Activated T-helper 2 cell treated with anti-CD3 and anti-CD28 coated beads, Interferon-gamma antibody, Interleukin-2, Interleukin-4, amounts not matched to agents 10 μg/mL and 5 μg/mL and 100 μg/mL, durations not matched to agents 14 hours and 24 hours and 36 hours (primary cell): ENCODE results near the gene ASCL3. TPM values are rescaled to one million over a fixed set of nuclear protein-coding genes. Genes with fewer than 3 reads are reported as not detected.
"Not testable (repeated sequence)": the region's sequence is repeated elsewhere in the genome, so short reads cannot be mapped to it uniquely, and the experiment has no call there.

Experiments
- DNase-seq: peaks from one replicate; pipeline ENCODE4 v3.0.0; 2021; ENCODE audit warnings: low spot score
- H3K27ac Mint-ChIP-seq: one replicate; pipeline ENCODE4 v1.8.0; 2021; ENCODE audit warnings: mixed read lengths
- H3K27me3 Mint-ChIP-seq: one replicate; pipeline ENCODE4 v1.8.0; 2021; ENCODE audit warnings: low read depth, mixed read lengths
- H3K36me3 Mint-ChIP-seq: one replicate; pipeline ENCODE4 v1.8.0; 2021; ENCODE audit warnings: low read depth, mixed read lengths
- H3K4me1 Mint-ChIP-seq: one replicate; pipeline ENCODE4 v1.8.0; 2021; ENCODE audit warnings: low read depth, mixed read lengths
- H3K4me3 Mint-ChIP-seq: one replicate; pipeline ENCODE4 v1.8.0; 2021; ENCODE audit warnings: low read depth, mild to moderate bottlenecking, moderate library complexity, mixed read lengths
- H3K9me3 Mint-ChIP-seq: one replicate; pipeline ENCODE4 v1.8.0; 2021; ENCODE audit warnings: mixed read lengths
- intact Hi-C: fragments of 100-400 bp; cut with micrococcal nuclease; formaldehyde crosslinking; loops from one replicate; pipeline ENCODE4 v1.15.1; 2023
- total RNA-seq: library from RNA; stranded (reverse); gene quantifications from 2 replicates; pipeline ENCODE4 v1.2.3, GENCODE V29; 2022

ASCL3 gene
- total RNA-seq, 1 donor from 2014 or later, result not detected

DNA sequence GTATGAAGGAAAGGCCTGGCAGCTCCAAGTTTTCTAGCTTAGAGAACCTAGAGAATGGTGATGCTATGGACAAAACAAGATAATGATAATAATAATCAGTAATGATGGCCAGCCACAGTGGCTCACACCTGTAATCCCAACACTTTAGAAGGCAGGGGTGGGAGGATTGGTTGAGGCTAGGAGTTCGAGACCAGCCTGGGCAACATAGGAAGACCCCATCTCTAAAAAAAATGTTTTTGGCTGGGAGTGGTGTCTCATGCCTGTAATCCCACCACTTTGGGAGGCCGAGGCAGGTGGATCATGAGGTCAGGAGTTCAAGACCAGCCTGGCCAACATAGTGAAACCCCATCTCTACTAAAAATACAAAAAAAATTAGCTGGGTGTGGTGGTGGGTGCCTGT is 7.0 kb downstream of the ASCL3 start:
- H3K4me3 Mint-ChIP-seq, H3K36me3 Mint-ChIP-seq, intact Hi-C loops, H3K27me3 Mint-ChIP-seq, H3K9me3 Mint-ChIP-seq, DNase-seq, H3K27ac Mint-ChIP-seq, H3K4me1 Mint-ChIP-seq: not testable (repeated sequence)

DNA sequence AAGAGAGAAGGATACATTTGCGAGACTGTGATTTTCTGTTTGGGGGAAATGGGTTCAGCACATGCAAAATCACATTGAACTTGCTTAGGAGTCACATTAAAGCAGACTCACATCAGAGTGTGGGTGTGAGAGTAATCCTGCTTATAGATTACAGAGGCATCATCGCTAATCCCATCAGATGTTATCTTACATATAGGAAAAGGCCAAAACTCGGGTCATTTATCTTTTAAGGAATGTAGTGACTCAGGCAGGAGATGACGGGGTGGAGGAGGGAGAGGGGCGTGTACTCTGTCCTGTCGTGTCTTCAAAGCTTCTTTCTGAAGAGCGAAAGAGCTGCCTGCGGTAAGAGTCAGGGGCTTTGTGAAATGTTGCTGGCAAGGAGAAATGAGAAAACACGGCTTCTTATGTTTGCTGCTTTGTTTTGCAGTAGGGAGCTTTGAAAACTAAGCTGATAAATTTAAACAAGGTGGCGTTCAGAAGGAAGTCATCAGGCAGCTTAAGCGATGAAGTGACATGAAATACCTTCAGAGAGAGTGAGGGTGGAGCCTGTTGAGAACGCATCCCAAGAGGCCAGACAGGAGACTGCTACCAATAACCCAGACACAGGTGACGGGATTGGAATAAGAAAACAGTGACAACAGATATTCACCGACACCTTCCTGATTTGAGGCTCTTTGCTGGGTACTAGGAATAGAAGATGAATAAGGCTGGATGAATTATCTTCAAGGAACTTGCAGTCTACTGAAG is 7.9 kb downstream of the ASCL3 start:
- intact Hi-C loops, result no loop called here
- peaks cover 2% of the 10 kb centered on the region for H3K27me3 Mint-ChIP-seq
- H3K27ac Mint-ChIP-seq, result no peak overlapping the region

DNA sequence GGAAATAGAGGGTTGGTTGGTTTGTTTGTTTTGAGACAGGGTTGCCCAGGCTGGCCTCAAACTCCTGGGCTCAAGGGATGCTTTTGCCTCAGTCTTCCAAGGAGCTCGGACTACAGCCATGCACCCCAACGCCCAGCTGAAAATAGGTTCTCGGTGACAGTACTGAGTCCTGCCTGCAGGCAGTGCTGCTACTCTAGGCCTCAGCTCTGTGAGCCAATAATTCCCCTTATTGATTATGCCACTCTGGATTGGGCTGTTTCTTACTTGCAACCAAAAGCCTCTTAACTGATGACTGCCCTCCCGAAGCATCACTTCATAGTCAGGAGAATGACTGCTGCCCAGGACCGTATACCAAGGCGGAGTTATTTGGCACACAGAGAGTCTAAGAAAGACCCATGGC is 8.9 kb downstream of the ASCL3 start:
- H3K9me3 Mint-ChIP-seq, result no peaks in the 10 kb centered on the region
- peaks cover 2% of the 10 kb centered on the region for H3K4me1 Mint-ChIP-seq
- intact Hi-C loops, result no loop called here
- DNase-seq, result no peak
- no peak overlapping the region for H3K27ac Mint-ChIP-seq
- no peak overlapping the region for H3K4me3 Mint-ChIP-seq
- no peaks in the 10 kb centered on the region for H3K27me3 Mint-ChIP-seq
- no peaks in the 10 kb centered on the region for H3K36me3 Mint-ChIP-seq

More for the DNA sequence above, 7.9 kb downstream of the ASCL3 start:
- Mint-ChIP-seq H3K9me3 (no peaks in the 10 kb centered on the region), H3K36me3 (no peaks in the 10 kb centered on the region), H3K4me3 (no peak overlapping the region), H3K4me1 (peaks cover 2% of the 10 kb centered on the region)
- DNase-seq, result no peak

DNA sequence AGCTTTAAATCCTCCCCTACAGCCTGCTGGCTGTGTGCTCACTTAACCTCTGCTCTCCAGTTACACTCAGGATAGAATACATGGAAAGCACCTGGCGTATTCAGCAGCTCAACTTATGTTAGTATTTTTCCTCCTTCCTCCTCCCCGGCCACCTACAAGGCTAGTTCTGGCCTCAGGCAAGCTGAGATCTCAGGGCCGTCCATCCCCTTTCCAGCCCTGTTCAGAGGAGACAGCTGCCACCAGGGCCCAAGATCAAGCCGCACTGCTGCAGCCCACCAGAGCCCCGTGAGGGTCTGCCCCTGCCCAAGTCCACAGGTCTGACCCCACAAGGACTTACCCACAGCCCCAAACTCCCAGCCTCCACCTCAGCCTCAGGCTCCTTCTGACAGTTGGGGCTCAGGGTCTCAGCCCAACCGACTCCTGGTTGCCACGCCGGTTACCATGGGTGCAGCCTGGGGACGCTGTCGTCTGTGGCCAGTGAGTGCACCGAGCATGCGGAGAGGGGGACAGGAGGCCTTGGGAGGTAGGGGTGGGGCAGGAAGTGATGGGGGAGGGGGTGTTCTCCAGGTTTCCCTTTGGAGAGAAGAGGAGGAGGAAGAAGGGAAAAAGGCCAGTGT is 10.1 kb downstream of the ASCL3 start, which contains the start of gene C11orf16:
Gene C11orf16, minus strand, starts transcription at position 384 of the 617 bp plus-strand sequence. CDS start 639 bp downstream, outside the sequence.
- intact Hi-C loops, result no loop called here
- DNase-seq, result no peak
- H3K27me3 Mint-ChIP-seq, result no peaks in the 10 kb centered on the region
- H3K9me3 Mint-ChIP-seq, result no peaks in the 10 kb centered on the region
- H3K36me3 Mint-ChIP-seq, result no peaks in the 10 kb centered on the region
- no peak within 1 kb of the TSS for H3K4me3 Mint-ChIP-seq
- H3K4me1 Mint-ChIP-seq, result peaks cover 2% of the 10 kb centered on the region
- no peak within 1 kb of the TSS for H3K27ac Mint-ChIP-seq

DNA sequence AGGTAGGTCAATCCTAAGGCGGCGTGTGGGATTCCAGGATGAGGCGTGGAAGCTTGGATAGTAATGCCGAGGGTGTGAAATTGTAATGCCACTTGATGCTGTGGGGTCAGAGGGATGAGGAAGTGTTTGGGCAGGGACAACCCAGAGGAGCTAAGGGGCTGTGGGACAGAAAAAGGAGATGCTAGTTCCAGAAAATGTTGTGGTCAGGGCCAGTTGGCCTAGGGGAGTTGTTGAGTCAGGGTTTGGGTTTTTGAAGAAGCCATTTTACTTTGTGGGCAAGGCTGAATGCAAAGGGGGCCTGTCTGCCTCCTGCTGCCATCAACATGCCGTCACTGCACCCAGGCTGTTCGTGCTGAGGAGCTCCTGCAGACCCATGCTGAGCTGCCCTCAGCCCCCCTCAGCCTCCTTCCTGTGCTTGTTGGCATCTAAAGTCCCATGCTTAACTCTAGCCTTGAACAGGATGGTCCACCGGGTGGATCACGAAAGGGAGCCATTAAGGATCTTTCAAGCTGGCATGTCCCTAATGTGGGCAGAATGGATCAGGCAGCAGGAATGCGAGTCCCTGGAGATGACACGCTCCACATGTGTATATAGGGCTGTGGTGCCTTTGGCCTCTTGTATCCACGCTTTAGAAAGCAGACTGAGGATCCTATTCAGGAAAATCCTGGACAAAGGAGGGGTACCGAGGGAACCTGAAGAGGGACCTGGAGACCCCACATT is 12.2 kb downstream of the ASCL3 start:
- Mint-ChIP-seq H3K36me3 (no peaks in the 10 kb centered on the region), H3K27me3 (no peaks in the 10 kb centered on the region), H3K4me1 (no peaks in the 10 kb centered on the region), H3K27ac (no peak overlapping the region), H3K4me3 (no peak overlapping the region), H3K9me3 (no peaks in the 10 kb centered on the region)
- intact Hi-C loops, result no loop called here
- DNase-seq, result no peak

DNA sequence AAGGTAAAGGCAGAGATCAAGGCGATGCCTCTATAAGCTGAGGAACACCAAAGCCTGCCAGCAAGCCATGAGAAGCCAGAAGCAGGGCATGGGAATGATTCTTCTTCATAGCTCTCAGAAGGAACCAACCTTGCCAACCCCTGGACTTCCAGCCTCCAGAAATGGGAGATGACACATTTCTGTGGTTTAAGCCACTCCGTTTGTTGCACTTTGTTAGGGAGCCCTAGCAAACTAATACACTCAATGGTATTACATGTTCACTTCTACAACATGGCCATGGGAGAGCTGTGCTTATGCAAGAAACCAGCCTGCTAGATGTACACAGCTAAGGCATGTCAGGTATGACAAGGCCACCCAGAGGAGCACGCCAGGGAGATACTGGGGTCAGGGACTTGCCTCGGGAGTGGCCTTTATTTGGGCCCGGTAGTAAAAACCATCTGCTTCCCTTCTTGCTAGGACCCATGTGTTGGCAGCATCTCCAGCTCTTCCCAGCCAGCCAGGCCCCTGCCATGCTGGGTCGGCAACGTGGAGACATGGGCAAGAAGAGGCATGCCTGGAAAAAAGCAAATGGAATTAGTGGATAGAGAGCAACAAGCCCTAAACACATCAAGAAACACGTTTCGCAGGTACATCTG is 13.7 kb downstream of the ASCL3 start:
- Mint-ChIP-seq H3K27ac (no peak overlapping the region), H3K36me3 (no peaks in the 10 kb centered on the region), H3K9me3 (no peaks in the 10 kb centered on the region), H3K4me1 (no peaks in the 10 kb centered on the region), H3K27me3 (no peaks in the 10 kb centered on the region), H3K4me3 (no peak overlapping the region)
- intact Hi-C loops, result no loop called here
- no peak for DNase-seq

DNA sequence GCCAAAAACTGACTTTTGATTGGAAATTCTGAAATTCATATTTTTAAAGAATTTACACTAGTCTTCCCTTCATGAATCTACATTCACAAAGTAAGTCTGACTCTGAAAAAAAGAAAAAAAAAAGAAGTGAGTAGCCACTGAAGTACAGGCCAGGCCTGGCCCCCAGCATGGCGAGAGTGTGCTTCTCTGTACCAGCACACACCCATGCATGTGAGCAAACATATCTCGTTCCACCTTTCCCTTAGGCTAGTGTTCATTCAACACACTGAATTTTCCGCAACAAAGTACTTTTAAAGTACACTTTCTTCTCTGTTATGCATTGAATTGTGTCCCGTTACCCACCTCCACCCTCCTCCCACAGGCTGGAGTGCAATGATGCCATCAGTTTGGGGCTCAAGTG is 14.6 kb downstream of the ASCL3 start:
- Mint-ChIP-seq H3K36me3 (no peaks in the 10 kb centered on the region), H3K9me3 (no peaks in the 10 kb centered on the region), H3K4me1 (no peaks in the 10 kb centered on the region), H3K4me3 (no peak overlapping the region), H3K27me3 (no peaks in the 10 kb centered on the region), H3K27ac (no peak overlapping the region)
- intact Hi-C loops, result no loop called here
- DNase-seq, result no peak

DNA sequence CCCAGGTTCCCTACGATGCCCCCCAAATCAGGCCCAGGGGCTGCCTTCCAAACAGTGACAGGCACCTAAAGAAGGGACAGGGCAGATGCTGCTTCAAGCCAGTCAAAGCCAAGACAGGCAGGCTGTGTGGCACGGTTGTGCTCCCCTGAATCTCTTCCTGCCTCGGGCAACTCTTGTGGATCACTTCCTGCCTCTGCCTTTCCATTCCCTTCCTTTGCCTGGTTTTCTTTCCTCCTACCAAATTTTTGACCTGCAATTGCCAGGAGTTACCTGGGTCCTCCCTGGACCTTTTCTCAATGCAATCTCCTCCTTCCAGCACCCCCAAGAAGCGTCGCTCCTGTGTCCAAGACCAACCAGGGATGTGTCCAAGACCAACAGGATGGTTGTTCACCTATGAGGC is 15.6 kb downstream of the ASCL3 start:
- intact Hi-C loops, result no loop called here
- H3K4me1 Mint-ChIP-seq, result no peaks in the 10 kb centered on the region
- no peak overlapping the region for H3K4me3 Mint-ChIP-seq
- H3K27me3 Mint-ChIP-seq, result no peaks in the 10 kb centered on the region
- no peak overlapping the region for H3K27ac Mint-ChIP-seq
- no peak for DNase-seq
- no peaks in the 10 kb centered on the region for H3K9me3 Mint-ChIP-seq
- H3K36me3 Mint-ChIP-seq, result no peaks in the 10 kb centered on the region

DNA sequence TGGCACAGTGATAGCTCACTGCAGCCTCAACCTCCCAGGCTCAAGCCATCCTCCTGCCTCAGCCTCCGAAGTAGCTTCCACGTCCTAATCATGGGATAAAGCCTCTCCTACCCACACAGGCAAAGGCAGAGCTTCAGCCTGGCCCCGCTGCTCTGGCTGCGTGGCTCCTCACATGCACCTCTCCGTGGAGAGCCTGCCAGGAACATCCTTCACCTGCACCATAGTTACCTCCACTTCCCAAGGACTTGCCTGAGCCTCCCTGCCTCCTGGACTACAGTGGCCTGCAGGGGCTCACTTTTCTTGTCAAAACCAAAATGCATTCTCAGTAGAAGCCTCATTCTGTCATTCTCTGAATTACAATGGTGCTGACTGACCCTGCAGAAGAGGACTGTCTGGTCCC is 16.6 kb downstream of the ASCL3 start:
- no peaks in the 10 kb centered on the region for H3K9me3 Mint-ChIP-seq
- DNase-seq, result no peak
- no peaks in the 10 kb centered on the region for H3K4me1 Mint-ChIP-seq
- no peak overlapping the region for H3K4me3 Mint-ChIP-seq
- no peaks in the 10 kb centered on the region for H3K36me3 Mint-ChIP-seq
- H3K27ac Mint-ChIP-seq, result no peak overlapping the region
- no peaks in the 10 kb centered on the region for H3K27me3 Mint-ChIP-seq
- intact Hi-C loops, result no loop called here

DNA sequence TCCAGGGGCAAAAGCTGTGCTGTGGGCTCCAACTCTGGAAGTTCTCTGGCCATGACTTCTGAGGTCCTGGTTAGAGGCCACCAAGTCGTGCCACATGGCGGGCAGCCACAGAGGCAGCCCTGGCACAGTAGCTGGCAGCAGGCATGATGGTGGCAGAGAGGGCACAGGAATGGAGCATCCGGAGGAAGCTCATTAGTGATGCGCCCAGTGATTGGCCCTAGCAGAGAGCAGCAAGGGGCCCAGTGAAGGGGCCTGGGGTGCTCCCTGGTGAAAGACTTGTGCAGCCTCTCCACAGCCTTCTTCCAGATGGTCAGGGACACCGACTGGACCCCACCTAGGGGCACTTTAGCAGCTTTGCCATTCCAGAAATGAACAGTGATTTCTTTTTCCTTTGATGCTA is 17.1 kb downstream of the ASCL3 start:
- Mint-ChIP-seq H3K4me1 (no peaks in the 10 kb centered on the region), H3K9me3 (no peaks in the 10 kb centered on the region), H3K4me3 (no peak overlapping the region), H3K27ac (no peak overlapping the region), H3K36me3 (no peaks in the 10 kb centered on the region), H3K27me3 (no peaks in the 10 kb centered on the region)
- intact Hi-C loops, result no loop called here
- DNase-seq, result no peak

DNA sequence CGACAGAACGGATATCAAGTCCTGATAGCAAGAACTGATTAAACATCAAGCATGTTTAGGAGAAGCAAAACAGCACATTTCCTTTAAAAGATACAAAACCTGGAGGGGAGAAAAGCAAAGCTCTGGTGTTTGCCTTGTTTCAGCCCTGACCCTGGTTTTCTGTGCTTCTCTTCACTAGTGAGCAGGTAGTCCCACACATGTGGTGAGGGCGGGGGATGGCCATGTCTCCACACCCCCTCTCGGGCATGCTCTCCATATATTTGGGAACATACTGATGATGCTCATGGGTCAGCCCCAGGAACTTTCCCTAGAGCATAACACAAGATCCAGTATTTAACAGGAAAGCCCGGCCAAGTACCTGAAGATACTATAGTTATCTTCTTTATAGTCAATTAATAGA is 20.1 kb downstream of the ASCL3 start:
- Mint-ChIP-seq H3K27ac (no peak overlapping the region), H3K27me3 (no peaks in the 10 kb centered on the region), H3K4me3 (no peak overlapping the region), H3K9me3 (no peaks in the 10 kb centered on the region), H3K36me3 (peaks cover 19% of the 10 kb centered on the region), H3K4me1 (no peaks in the 10 kb centered on the region)
- DNase-seq, result no peak
- intact Hi-C loops, result no loop called here

DNA sequence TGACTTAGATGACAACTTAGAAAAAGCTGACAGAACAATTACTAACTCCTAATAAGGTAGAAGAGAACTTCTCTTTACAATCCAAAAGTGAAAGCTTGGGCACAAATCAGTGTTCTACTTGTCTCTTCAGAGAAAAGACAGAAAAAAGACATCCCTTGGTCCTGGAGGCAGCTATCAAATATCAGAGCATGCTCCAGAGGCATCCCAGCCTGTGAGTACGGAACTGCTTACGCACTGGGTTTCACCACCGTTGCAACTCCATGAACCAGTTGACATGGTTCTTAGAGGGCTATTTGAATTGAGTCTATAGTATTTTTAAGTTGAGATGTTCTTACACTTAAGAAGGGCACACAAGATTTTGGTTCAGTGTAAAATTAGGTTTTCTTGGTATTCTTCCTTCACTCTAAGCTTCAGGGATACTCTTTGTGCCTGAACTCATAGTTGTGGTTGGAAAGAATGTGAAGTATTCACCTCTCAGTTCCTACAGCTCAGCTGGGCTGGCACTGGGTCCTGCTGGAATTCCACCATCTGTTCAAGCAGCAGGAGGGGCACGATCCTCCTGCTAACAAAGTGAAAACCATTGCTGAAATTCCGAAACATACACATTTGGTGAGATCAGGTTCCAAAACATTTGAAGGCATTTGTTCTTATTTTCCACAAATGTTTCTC is 25.5 kb downstream of the ASCL3 start:
- intact Hi-C loops, result no loop called here
- no peaks in the 10 kb centered on the region for H3K9me3 Mint-ChIP-seq
- H3K4me3 Mint-ChIP-seq, result no peak overlapping the region
- H3K36me3 Mint-ChIP-seq, result peaks cover 47% of the 10 kb centered on the region
- H3K27ac Mint-ChIP-seq, result no peak overlapping the region
- peaks cover 19% of the 10 kb centered on the region for H3K4me1 Mint-ChIP-seq
- no peaks in the 10 kb centered on the region for H3K27me3 Mint-ChIP-seq
- no peak for DNase-seq
